Occipital lobe (tissue), 2 donors: Measurements from ENCODE around the gene RTN4R. TPM values are rescaled to one million over a fixed set of nuclear protein-coding genes. Genes with fewer than 3 reads are reported as not detected.
A peak's percentile ranks its signal among the peaks of the same experiment; 100 is the strongest.
"Not testable (repeated sequence)": the region's sequence is repeated elsewhere in the genome, so short reads cannot be mapped to it uniquely, and the experiment has no call there.

Source experiments
- DNase-seq: peaks from one replicate; lab custom pipeline; 2025; lab: John Stamatoyannopoulos, UW
- total RNA-seq: library from RNA; depleted of rRNA; stranded (reverse); fragments of >200 nt; gene quantifications from one replicate; pipeline ENCODE4 v1.2.3, GENCODE V29; 2014

The RTN4R gene
- total RNA-seq, 1 donor from 2014 or later = 9.5 TPM

DNA sequence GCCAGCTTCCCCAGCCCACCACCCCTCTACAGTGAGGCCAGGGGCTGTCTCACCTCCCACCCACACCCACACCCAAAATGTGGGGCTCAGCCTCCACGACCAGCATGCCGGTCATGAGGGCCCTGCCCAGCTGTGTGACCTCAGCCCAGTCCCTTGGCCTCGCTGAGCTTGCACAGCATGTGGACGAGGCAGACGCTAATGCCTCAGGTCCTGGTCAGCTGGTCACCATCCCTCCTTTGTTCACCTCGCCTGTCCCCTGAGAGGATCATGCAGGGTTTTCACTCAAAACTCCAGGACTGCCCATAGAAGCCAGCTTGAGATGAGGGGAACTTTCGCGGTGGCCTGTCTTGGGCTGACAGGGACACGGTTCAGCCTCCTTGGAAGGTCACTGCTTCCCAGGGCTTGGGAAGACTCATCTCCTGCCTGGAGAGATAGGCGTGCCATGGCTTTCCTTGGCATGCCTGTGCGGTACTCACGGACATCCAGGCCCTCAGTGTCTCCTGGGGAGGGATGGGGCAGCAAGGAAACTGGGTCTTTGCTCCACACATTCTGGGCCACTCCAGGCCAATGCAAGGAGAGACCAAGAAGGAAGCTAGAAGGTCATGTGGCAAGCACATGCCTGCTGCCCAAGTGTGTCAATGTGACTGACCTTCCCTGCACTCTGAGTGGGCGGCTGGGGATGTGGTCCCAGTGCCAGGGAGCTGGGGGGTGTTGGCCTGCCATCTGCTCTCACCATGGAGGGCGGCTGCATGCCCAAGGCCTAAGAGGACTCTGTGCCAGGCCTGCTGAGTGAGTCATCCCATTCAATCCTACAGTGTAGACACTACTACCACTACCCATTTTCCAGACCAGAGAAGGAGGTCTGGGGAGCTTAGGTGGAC, 3.2 kb upstream of the RTN4R start:
- no peak for DNase-seq

DNA sequence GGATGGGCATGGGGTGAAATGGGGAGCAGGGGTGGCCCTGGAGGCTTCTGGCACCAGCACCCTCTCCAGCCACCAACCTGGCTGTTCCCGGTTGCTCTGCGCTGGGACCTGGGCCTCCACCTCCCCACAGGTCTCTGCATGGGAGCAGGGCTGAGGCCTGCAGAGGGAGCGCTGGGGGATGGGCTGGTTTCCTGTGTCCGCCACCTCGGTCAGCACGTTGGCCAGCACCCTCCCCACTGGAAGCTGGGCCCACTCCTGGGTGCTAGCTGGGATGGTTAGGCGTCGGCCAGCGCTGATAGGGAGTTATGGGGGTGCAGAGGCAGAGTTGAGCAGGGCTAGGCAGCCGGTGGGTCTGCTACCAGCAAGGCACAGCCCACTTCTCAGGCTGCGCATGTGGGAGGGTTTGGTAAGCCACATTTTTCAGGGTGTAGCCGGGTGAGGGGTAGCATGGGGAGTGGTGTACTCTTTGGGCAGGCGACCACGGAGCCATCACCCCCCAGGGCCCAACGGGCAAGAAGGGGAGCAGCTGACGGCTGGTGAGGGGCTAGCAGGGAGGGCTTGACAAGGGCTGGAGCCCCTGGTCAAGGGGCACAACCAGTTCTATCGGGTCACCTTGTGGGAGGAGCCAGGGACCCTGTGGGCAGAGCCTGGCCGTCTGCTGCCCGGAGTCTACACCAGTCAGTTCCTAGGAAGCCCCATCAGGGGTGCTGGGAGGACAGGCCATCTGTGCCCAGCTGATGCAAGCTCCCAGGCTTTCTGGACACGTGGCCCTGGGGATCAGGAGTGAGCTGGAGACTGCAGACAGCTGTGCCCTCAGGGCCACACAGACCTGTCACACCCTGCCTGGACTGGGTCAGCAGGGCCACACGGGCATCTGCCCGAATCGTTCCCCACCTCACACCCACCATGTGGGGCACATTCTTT, 2.3 kb upstream of the RTN4R start:
- DNase-seq = not testable (repeated sequence)

DNA sequence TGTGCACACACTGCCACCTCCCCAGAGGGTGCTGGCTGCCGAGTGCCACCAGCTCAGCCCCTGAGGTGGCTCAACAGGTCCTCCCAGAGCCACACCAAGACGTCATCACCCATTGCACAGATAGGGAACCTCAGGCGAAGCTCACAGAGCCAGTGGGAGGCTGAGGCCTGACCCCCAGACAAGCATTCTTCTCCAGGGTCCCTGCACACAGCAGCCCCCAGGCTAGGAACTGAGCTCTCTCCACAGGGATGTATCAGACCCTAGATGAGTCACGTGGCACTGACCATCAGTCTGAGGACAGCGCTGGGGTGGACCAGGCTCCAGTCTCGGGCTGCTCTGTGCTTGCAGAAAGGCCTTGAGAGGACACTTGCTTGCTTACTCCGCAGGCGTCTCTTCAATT, 1.6 kb upstream of the RTN4R start:
- not testable (repeated sequence) for DNase-seq

DNA sequence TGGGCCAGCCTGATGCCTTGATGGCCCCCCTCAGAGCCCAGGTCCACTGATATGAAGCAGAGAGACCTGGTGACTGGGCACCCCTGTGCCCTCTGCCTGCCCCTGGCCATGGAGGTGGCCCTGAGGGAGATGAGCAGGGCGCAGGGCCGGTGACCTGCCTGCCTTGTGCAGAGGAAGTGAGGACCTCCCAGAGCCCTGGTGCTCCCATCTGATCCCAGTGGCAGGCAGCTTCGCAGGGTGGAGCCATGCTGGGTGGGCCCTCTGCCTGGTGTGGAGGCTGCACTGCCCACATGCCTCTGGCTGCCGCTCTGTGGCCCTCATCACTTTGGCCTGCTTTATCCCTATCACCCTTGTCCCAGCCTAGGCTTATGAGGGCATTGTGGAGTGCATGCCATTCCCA, 1.1 kb upstream of the RTN4R start:
- not testable (repeated sequence) for DNase-seq

DNA sequence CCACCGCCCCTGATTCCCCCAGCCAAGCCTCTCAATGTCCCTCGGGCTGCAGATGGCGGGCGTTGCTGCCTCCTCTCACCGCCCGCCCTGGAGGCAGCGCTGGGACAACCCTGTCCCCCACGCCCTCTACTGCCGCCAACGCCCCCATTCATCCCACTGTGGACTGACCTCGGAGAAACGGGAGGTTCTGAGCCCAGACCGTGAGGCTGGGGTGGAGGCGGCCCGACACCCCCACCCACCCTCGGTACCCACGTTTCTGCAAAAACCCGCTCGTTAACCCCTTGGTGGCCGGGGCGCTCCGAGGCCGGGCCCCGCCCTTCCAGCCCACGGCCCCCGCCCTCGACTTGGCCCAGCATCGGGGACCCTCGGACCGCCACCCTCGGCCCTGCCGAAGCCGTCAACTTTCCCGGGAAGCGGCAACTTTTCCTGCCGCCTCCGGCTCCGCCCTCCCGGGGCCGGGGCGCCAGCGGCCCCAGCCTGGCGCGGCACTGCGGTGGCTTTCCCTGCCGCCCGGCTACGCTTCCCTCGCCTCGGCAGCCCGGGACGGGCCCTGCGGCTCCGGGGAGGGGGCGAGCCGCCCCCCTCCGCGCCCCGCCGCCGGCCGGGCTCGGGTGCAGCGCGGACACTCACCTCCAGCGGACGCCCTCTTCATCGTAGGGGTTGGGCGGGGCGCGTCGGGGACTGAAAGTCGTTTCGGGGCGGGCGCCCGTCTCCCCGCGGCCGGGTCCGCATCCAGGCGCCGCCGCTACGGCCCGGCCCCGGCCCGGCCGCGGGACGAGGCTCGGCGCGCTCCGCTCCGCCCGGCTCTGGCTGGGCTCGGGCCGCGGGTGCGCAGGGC, 458 bp downstream of the RTN4R start:
- DNase-seq = no peak

DNA sequence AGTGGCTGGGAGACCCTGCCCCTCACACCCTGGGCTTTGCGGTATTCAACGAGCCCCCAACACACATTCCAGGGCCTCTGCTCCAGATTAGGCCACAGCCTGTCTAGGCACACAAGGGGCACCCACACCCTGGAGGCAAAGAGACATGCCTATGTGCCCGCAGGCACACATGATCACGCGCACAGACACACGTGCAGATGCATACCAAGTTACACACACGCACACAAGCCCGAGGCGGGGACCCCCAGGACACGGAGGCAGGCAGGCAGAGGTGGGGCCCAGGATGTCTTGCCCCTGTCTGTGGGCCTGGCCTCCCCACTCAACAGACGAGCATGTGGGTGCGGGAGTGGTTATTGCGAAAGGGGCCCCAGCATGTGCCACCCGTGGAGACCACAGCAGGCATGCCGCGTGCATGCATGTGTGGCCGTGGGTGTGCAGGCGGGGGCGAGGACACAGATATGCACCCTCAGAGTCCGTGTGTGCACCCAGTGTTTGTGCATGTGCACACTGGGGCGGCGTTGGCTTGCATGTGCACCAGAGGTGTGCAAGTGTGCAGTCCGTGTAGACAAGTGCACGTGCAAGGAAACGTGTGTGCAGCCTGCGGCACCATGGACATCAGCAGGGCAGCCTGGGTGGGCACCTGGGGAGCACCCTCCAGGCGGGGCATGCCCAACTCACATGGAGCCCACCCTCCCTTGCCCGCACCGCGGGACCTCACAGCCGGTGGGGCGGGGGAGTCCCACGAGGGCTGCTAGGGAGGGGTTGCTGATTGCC, 1.3 kb downstream of the RTN4R start:
- DNase-seq = not testable (repeated sequence)

DNA sequence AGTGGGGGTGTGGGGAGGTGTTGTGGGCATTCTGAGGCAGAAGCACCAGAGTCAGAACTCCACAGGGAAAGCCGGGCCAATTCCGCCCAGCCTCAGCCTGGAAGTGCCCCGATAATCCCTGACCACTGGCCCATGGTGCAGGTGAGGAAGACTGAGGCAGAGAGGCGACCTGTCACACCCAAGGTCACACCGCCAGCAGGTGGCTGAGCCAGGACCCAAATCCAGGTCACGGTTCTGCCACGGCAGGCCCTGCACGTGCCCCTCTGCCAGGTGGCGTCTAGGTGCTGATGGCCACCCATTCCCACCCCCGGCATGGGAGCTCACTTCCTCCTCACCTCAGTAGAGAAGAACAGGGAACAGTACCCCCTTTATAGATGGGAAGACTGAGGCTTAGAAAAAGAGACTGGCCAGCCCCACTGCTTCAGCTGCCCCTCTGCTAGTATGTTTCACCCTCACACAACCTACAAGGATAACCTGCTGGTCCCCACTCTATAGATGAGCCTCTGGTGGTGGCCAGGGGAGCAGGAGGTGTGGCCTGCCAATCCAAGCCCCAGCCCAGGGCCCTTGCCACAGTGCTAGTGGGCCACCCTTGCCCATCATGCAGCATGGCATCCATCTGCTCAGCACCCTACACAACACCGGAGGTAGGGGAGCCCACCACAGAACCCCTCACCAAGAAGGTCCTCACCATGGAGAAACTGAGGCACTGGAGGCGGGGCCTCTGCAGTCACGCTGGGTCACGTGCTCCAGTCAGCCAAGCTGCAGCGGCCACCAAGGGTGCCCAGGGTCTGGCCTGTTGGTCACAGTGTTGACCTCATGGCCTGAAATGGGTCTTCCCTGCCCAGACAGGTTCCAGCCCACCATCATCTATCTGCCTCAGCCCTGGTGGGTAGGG, 2.1 kb downstream of the RTN4R start:
- not testable (repeated sequence) for DNase-seq

DNA sequence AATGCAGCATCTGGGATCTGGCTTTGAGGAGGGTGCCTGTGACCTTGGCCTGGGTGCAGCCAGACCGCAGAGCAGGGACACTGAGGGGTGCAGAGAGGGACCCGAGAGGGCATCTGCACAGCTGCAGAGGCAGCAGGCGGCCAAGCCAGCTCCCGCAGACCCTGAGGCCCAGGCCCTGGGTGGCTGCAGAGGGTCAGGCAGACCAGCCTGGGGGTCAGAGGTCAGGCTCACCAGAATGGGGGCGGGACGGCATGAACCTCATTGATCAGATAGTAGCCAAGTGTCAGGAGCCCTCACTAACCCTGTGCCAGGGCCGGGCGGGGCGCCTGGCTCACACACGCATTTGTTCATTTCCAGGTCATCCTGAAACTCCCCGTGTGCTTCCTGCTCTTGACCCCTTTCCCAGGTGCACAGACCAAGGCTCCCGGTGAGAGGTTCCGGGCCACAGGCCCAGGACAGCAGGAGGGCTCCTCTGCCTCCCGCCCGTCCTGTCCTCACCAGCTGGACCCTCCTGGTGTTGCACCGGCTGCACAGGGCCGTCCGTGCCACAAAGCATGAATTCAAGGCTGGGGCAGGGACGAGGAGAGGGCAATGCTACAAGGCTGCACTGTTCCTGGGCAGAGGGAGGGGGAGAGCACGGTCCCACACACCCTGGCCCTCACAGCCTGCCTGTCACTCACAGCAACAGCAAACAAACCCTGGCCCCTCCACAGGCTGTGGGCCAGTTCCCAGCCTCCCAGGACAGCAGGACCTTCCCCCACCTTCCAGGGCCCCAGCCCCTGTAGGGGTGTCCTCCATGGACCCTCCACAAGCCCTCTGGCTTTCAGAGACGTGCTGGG, 3.3 kb downstream of the RTN4R start:
- DNase-seq = peak; percentile 40

DNA sequence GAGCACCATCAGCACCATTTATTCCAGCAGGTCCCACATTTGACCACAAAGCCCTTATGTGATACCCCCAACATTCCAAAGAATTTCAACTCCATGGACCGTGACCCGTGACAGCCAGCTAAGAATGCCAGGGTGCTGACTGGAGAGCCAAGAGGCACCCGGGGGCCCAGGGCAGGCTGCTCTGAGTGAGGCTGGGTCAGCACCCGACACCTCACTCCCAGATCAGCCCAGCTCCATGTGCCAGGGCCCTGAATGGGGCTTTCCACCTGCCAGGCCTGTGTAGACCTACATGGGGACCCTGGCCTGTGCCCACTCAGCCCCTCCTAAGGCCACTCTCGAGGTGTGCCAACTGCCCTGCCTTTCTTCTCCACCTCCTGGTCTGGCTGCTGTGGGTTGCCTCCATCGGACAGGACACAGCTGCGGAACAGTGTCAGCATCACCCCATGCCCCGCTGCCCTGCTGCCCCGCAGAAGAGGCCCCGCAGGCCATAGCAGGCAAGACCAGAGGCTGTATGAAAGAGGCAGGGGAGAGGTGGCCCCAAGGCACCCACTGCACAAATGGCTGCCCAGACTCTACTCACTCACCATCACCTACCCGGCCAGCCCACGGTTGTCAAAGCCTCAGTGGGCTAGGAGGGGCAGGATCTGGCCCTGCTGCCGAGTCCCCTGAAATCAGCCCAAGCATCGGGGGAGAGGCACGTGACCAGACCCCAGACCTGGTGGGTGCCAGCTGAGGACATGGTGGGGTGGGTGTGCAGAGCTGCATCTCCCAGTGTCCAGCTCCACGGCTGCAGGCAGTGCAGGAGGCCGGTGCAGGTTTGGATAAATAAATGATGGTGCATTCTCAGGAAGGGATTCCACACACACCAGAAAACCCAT, 4.5 kb downstream of the RTN4R start:
- DNase-seq = not testable (repeated sequence)

DNA sequence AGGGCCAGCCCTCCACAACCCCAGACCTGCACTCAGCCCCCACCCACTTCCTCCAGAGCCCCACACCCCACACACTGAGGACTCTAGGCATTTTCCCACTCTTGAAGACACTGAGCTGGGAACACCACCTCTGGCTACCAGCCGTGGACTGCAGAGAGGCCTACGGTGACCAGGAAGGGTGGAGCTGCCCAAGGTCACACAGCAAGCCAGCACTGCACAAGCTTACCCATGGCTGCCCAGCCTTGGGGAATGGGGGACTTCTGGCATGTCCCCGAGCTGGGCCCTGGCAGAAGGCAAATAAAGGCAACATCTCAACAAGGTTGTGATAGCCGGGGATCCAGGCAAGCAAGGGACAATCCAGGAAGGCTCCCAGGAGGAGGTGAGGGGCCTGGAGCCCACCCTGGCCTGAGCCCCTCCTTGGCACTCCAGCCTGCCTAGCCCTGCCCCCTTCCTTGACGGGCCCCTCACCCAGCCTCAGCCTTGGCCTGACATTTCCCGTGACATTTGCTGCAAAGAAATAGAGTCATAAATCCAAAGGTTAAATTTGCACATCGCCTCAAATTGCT, 5.5 kb downstream of the RTN4R start:
- DNase-seq = no peak

DNA sequence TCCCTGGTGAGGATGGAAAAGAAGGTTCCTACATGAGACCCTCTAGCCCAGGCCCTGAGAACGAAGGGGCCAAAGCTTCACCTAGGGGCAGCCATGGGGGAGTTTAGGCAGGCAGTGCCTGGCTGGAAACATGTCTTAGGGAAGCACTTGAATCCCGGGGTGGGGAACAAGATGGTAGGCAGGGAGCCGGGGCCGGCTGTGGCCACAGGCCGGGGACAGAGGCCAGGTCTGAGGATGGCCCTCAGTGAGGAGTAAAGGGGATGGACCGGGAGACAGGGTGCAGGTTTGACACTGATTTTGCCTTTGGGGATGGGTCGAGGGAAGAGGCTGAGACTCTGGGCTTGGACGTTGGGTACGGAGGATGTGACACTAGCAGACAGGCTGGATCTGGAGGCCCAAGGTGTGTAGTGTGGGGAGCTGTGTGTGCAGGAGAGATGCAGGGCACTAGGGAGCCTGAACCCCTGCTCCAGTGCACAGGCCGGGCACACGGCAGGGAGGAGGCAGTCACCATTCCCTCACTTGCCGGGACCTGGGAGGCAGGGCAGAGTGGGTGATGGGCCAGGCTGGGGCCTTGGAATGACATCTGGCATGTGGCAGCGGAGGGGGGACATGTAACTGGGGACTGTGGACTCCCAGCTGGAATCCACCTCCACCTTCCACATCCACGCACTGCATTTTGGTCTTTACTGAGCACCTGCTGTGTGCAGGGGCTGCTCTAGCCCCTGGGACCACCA, 6.1 kb downstream of the RTN4R start:
- no peak for DNase-seq

DNA sequence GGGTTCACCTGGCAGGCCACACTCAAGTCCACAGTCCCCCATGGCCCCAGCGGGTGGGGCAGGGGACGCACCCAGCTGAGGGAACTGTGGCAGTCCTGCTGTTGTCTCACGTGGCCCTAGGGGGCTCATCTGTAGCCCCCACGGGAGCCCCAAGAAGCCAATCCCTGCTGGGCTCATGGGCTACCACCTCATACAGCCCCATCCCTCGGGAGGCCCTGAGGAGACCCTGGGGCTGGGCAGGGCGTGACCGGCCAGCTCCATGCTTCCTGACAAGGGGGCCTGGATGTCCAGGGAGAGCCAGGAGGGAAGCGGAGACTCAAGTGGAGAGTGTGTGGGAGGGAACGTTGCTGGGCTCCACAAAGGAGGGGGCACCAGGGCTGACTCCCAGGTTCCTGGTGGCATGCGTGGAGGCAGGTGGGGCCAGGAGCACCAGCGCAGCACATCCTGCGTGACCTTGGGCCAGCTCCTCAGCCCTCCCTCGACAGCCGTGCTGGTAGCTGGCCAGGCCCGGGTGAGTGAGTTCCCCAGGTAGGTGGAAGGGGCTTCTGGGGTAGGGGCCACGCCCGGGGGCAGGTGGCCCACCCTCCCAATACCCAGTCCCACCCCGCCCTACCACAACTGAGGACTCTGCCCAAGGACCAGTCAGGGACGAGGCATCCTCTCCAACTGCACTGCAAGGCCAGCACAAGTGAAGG, 7.9 kb downstream of the RTN4R start:
- no peak for DNase-seq

DNA sequence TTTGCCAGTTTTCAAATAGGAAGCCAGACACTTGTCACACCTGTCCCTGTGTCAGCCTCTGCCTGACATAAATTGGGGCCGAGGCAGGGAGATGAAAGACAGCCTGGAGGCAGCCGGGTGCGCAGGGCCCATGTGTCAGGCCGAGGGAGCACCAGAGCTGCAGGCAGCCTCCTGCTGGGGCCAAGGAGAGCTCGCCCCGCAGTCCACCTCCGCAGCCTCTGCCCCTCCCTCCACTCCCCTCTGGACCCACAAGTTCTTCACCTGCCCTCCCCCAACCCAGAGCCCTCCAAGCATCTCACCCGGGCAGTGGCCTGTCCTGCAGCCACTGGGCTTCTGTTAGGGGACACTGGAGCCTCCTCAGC, 8.8 kb downstream of the RTN4R start:
- no peak for DNase-seq

DNA sequence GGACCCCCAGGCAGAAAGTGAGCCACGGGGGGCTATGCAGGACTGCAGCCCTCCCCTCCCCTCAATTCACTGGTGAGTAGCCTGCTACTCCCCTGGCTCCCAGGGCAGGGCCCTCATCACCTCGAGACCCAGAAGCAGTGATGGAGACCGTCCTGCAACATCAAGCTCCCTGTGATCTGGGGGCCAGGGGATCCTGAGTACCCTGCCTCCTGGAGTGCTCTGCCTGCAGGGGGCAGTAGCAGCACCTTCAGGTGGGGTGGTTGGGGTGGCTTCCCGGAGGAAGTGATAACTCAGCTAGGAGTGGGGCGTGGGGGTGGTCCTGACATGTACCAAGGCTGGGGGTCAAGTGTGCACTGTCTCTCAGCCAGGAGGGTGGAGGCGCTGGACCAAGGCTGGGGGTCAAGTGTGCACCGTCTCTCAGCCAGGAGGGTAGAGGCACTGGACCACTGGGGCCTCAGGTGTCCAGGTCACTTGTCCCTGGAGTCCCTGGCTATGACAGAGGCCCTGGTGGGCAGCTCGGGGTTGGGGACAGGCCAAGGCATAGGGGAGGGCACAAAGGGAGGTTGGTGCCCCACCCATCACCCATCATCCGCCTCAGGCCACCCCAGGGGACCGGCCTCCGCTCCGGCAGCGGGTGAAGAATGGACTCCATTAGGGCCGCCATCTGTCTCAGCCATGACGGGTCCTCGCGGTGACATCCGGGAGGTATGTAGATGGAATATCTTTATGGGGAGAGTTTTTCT, 9.4 kb downstream of the RTN4R start:
- DNase-seq = no peak

DNA sequence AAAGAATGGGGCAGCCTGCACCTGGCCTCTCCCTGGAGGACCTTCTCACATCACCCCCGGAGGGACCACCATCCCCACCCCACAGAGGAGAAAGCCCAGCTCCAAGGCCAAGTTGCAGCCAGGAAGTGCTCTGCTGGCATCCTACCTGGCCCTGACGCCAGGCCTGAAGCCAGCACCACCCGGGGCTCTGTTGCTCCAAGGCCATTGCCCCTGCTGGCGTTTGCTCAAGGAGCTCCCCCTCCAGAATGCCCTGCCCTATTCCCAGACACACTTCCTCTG, 10.2 kb downstream of the RTN4R start:
- no peak for DNase-seq
